ENCODE measurements around the gene TMEM100. TPM values are rescaled to one million over a fixed set of nuclear protein-coding genes. Genes with fewer than 3 reads are reported as not detected.

TMEM100 gene
- total RNA-seq, 1 experiment from 2014 or later, result 0.31 TPM

- Histone ChIP-seq H3K4me3 (ENCODE audit: insufficient read depth, low read depth, low read length) (no peak overlapping the region), H3K27me3 (ENCODE audit: control insufficient read depth, insufficient read depth, low read length) (no peaks in the 10 kb centered on the region), H3K36me3 (replicated peaks; ENCODE audit: control insufficient read depth, insufficient read depth, low read length) (no peaks in the 10 kb centered on the region)
- DNase-seq, result peak; percentile 26
These were observed 11.6 kb upstream of the TMEM100 start for GRCh38 chr17:55734128-55734781.

- no peak for DNase-seq
- Histone ChIP-seq H3K36me3 (replicated peaks; ENCODE audit: control insufficient read depth, insufficient read depth, low read length) (no peaks in the 10 kb centered on the region), H3K4me3 (ENCODE audit: insufficient read depth, low read depth, low read length) (no peak overlapping the region), H3K27me3 (ENCODE audit: control insufficient read depth, insufficient read depth, low read length) (no peaks in the 10 kb centered on the region)
These were observed 9.1 kb upstream of the TMEM100 start for GRCh38 chr17:55731586-55732250.

- Histone ChIP-seq H3K27me3 (ENCODE audit: control insufficient read depth, insufficient read depth, low read length) (no peaks in the 10 kb centered on the region), H3K4me3 (ENCODE audit: insufficient read depth, low read depth, low read length) (no peak overlapping the region), H3K36me3 (replicated peaks; ENCODE audit: control insufficient read depth, insufficient read depth, low read length) (no peaks in the 10 kb centered on the region)
- DNase-seq, result no peak
These were observed 8.1 kb upstream of the TMEM100 start for GRCh38 chr17:55730808-55731207.

GRCh38 chr17:55730380-55730779, 7.7 kb upstream of the TMEM100 start:
- Histone ChIP-seq H3K4me3 (ENCODE audit: insufficient read depth, low read depth, low read length) (no peak overlapping the region), H3K27me3 (ENCODE audit: control insufficient read depth, insufficient read depth, low read length) (no peaks in the 10 kb centered on the region)
- no peak for DNase-seq

GRCh38 chr17:55729484-55729883, 6.8 kb upstream of the TMEM100 start:
- Histone ChIP-seq H3K36me3 (replicated peaks; ENCODE audit: control insufficient read depth, insufficient read depth, low read length) (no peaks in the 10 kb centered on the region), H3K27me3 (ENCODE audit: control insufficient read depth, insufficient read depth, low read length) (no peaks in the 10 kb centered on the region)
- no peak for DNase-seq

More at GRCh38 chr17:55730380-55730779, 7.7 kb upstream of the TMEM100 start:
- no peaks in the 10 kb centered on the region for H3K36me3 ChIP-seq (replicated peaks; ENCODE audit: control insufficient read depth, insufficient read depth, low read length)

GRCh38 chr17:55728833-55729232, 6.2 kb upstream of the TMEM100 start:
- Histone ChIP-seq H3K36me3 (replicated peaks; ENCODE audit: control insufficient read depth, insufficient read depth, low read length) (no peaks in the 10 kb centered on the region), H3K27me3 (ENCODE audit: control insufficient read depth, insufficient read depth, low read length) (no peaks in the 10 kb centered on the region), H3K4me3 (ENCODE audit: insufficient read depth, low read depth, low read length) (no peak overlapping the region)
- no peak for DNase-seq

More at GRCh38 chr17:55729484-55729883, 6.8 kb upstream of the TMEM100 start:
- H3K4me3 ChIP-seq (ENCODE audit: insufficient read depth, low read depth, low read length), result no peak overlapping the region

- Histone ChIP-seq H3K27me3 (ENCODE audit: control insufficient read depth, insufficient read depth, low read length) (no peaks in the 10 kb centered on the region), H3K36me3 (replicated peaks; ENCODE audit: control insufficient read depth, insufficient read depth, low read length) (no peaks in the 10 kb centered on the region), H3K4me3 (ENCODE audit: insufficient read depth, low read depth, low read length) (no peak overlapping the region)
- no peak for DNase-seq
These were observed 5.7 kb upstream of the TMEM100 start for GRCh38 chr17:55728361-55728760.

- Histone ChIP-seq H3K36me3 (replicated peaks; ENCODE audit: control insufficient read depth, insufficient read depth, low read length) (no peaks in the 10 kb centered on the region), H3K27me3 (ENCODE audit: control insufficient read depth, insufficient read depth, low read length) (no peaks in the 10 kb centered on the region), H3K4me3 (ENCODE audit: insufficient read depth, low read depth, low read length) (no peak overlapping the region)
- no peak for DNase-seq
These were observed 5.3 kb upstream of the TMEM100 start for GRCh38 chr17:55727920-55728319.

GRCh38 chr17:55727275-55727674, 4.6 kb upstream of the TMEM100 start:
- Histone ChIP-seq H3K36me3 (replicated peaks; ENCODE audit: control insufficient read depth, insufficient read depth, low read length) (no peaks in the 10 kb centered on the region), H3K27me3 (ENCODE audit: control insufficient read depth, insufficient read depth, low read length) (no peaks in the 10 kb centered on the region)
- no peak for DNase-seq

GRCh38 chr17:55726440-55726839, 3.8 kb upstream of the TMEM100 start:
- Histone ChIP-seq H3K4me3 (ENCODE audit: insufficient read depth, low read depth, low read length) (no peak overlapping the region), H3K36me3 (replicated peaks; ENCODE audit: control insufficient read depth, insufficient read depth, low read length) (no peaks in the 10 kb centered on the region), H3K27me3 (ENCODE audit: control insufficient read depth, insufficient read depth, low read length) (no peaks in the 10 kb centered on the region)
- DNase-seq, result no peak

More at GRCh38 chr17:55727275-55727674, 4.6 kb upstream of the TMEM100 start:
- H3K4me3 ChIP-seq (ENCODE audit: insufficient read depth, low read depth, low read length), result no peak overlapping the region

GRCh38 chr17:55723488-55723848, 804 bp upstream of the TMEM100 start:
- no peaks in the 10 kb centered on the region for H3K27me3 ChIP-seq (ENCODE audit: control insufficient read depth, insufficient read depth, low read length)
- no peaks in the 10 kb centered on the region for H3K36me3 ChIP-seq (replicated peaks; ENCODE audit: control insufficient read depth, insufficient read depth, low read length)
- no peak overlapping the region for H3K4me3 ChIP-seq (ENCODE audit: insufficient read depth, low read depth, low read length)
- DNase-seq, result no peak

GRCh38 chr17:55722016-55722736, 488 bp downstream of the TMEM100 start:
- DNase-seq, result no peak
- no peaks in the 10 kb centered on the region for H3K27me3 ChIP-seq (ENCODE audit: control insufficient read depth, insufficient read depth, low read length)
- H3K36me3 ChIP-seq (replicated peaks; ENCODE audit: control insufficient read depth, insufficient read depth, low read length), result no peaks in the 10 kb centered on the region
- peak overlapping the region; percentile 16; the same call in 1 of the 2 replicates for H3K4me3 ChIP-seq (ENCODE audit: insufficient read depth, low read depth, low read length)

GRCh38 chr17:55720919-55721836, 1.5 kb downstream of the TMEM100 start:
- Histone ChIP-seq H3K36me3 (replicated peaks; ENCODE audit: control insufficient read depth, insufficient read depth, low read length) (no peaks in the 10 kb centered on the region), H3K4me3 (ENCODE audit: insufficient read depth, low read depth, low read length) (no peak overlapping the region), H3K27me3 (ENCODE audit: control insufficient read depth, insufficient read depth, low read length) (no peaks in the 10 kb centered on the region)
- no peak for DNase-seq
